GDM1 (cell line): ENCODE results near the gene PRR7.
A peak's percentile ranks its signal among the peaks of the same experiment; 100 is the strongest.
"Not testable (repeated sequence)": the region's sequence is repeated elsewhere in the genome, so short reads cannot be mapped to it uniquely, and the experiment has no call there.

Experiments
- DNase-seq: peaks from one replicate; lab custom pipeline; 2025; lab: John Stamatoyannopoulos, UW

PRR7 gene

DNA sequence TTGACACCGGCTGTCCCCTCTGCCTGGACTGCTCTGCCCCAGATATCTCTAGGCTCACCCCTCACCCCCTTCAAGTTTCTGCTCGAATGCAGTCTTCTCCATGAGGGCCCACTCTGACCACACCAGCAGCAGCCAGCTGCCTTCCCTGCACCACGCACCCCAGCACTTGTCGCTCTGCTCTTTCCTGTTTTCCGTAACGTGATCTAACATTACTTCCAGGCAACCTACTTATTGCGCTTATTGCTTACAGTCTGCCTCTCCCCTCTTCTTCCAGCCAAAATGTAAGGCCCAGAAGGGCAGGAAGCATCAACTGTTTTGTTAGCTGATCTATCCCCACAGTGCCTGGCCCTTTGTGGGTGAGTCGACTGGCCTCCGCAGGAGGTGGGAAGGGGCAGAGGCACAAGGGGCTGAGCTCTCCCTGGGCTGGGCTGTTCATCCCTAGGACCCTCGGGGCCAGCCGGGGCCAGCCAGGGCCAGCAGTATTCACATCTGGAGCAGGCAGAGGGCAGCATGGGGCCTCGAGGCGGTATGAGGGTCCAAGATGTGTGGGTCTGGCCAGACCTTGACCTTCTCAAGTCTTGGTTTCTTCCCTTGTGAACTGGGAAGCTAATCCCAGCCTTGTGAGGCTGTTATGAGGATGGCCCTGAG is 38.4 kb downstream of the PRR7 start:
- DNase-seq = no peak

DNA sequence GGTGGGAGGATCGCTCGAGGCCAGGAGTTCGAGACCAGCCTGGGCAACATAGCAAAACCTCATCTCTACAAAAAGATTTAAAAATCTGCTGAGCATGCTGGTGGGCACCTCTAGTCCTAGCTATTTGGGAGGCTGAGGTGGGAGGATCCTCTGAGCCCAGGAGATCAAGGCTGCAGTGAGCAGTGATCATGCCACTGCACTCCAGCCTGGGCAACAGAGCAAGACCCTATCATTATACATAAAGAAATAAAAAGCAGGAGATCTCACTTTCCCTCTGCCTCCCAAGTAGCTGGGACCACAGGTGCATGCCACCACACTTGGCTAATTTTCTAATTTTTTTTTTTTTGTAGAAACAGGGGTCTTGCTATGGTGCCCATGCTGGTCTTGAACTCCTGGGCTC is 39.1 kb downstream of the PRR7 start:
- not testable (repeated sequence) for DNase-seq

DNA sequence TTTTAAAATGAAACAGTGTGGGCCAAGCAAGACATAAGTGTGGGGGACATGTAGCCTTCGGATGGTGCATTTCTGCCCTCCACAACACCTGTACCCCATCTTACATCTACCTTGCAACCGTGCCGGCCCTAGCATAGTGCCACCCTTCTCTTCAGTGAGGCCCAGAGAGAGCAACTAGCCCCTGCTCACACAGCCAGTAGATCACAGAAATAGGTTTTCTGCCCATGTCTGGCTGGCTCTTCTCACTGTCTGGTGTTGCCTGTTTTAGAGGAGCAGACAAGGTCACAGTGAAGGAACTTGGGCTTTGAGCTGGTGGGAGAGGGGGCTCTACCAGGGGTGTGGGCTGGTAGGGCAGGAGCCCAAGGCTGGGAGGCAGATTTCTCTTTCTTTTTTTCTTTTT is 39.6 kb downstream of the PRR7 start:
- DNase-seq = no peak

DNA sequence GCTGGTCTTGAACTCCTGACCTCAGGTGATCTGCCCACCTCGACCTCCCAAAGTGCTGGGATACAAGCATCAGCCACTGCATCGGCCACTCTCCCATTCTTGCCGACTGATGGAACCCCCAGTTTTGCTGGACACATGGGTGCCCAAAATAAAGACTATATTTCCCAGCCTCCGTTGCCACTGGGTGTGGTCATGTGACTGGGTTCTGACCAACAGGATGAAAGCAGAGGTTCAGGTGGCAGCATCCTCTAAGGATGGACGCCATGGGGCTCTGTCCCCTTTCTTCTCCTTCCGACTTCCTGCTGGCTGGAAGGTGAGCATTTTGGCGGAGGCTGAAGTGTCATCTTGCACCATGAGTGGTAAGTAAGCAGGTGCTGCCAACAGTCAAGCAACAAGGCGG is 40.5 kb downstream of the PRR7 start:
- no peak for DNase-seq

DNA sequence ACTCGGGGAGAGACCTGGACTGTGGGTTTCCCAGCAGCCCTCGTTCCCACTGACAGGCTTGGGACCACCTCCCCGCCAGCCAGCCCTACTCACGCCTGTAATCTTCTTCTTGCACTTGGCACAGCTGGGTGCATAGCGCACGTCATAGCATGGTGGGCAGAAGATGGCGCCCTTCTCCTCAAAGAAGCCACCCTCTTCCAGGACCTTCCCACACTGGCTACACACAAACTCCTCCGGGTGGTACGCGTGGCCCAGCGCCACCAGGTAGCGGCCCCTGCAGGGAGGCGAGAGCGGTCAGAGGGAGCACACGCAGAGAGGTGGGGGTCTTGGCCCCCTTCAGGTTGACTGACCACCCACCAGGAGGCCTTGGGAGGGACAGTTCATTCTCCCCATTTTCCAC is 41.4 kb downstream of the PRR7 start:
- DNase-seq = no peak

DNA sequence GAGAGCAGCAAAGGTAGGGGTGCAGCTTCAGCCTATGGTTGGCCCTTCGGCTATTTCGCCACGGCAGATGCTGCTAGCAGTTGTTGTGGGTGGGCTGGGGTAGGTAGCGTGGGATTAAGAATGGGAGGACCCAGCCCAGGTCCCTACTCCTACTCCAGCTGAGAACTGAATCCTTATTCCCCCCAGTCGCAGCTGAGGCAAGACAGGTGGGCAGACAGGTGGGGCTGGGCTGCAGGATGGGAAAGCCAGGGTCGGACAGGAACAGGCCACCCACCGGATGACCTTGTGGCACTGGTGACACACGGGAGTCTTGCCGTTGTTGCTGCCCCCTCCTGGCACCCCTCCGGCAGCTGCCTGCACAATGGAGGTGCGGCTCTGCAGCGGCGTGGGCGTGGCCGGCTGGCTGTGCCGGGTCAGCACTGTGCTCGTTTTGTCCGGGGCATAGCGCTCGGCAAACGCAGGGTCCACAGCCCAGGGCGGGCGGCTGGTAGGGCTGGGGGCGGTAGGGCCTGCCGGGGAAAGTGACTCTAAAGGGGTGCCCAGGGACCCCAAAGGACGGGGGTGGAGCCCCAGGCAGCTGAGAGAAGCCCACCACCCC is 42.6 kb downstream of the PRR7 start:
- DNase-seq = no peak

DNA sequence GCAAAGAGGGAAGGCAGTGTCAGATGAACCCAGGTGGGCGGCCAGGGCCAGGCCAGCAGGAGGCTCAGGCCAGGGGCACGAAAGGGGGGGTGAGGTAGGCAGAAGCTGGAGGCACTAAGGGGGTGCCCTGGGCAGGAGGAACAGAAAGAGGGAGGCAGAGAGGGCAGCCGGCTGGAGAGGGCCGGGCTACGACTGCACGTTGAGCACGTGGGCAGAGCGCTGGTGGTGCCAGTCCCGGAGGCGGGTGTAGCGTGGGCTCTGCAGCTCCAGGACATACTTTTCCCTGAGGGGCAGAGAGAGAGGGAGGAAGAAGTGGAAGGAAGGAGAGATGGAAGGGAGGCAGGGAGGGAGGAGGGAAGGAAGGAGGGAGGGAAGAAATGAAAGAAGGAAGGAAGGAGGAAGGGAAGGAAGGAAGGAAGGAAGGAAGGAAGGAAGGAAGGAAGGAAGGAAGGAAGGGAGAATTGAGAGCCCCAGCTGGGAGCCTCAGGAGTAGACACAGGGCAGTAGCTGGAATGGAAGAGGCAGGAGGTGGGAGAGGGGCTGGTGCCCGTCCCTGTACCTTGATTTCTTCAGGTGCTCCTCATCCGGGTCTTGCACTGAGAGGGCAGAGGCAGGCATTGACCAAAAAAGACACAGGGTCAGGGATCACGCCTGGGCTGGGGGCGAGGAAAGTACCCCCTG is 43.8 kb downstream of the PRR7 start:
- DNase-seq = no peak

DNA sequence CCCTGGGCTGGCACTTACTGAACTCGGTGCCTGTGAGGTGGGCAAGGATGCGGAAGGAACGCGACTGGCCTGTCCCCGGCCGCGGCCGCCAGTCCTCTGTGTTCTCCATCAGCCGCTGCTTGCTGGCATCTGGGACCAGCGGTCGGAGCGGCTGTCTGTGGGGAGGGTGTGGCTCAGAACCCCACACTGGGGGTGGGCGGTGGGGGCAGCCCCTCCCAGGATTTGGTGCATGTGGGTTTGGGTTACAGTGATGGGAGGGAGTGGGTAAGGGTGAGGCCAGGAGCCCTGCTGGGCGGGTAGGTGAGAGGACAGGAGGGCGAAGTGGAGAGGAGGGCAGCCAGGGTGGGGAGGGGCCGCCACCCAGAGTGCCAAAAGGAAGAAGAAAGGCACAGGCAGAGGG is 44.4 kb downstream of the PRR7 start:
- DNase-seq = no peak

DNA sequence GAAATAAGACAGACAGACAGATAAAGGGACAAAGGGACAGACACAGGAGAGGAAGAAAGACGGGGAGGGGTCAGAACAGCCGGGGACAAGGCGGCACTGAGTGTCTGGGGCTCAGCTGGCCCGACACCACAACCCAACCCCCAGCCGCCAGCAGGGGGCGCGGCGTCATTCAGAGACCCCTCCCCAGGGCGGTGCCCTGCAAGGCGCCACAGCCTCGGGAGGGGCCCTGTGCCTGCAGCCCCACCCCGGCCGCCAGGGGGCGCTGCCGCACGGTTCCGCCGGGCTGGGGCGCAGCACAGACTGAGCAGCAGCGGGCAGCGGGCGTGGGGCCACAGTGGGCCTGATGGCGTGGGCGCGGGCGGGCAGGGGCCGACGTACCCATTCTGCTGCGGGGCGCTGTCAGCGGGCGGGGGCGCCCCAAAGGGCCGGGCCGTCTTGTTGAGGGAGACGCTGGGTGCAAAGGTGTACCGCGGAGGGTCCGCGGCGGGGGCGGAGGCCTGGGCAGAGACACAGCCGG is 44.9 kb downstream of the PRR7 start:
- DNase-seq = no peak

DNA sequence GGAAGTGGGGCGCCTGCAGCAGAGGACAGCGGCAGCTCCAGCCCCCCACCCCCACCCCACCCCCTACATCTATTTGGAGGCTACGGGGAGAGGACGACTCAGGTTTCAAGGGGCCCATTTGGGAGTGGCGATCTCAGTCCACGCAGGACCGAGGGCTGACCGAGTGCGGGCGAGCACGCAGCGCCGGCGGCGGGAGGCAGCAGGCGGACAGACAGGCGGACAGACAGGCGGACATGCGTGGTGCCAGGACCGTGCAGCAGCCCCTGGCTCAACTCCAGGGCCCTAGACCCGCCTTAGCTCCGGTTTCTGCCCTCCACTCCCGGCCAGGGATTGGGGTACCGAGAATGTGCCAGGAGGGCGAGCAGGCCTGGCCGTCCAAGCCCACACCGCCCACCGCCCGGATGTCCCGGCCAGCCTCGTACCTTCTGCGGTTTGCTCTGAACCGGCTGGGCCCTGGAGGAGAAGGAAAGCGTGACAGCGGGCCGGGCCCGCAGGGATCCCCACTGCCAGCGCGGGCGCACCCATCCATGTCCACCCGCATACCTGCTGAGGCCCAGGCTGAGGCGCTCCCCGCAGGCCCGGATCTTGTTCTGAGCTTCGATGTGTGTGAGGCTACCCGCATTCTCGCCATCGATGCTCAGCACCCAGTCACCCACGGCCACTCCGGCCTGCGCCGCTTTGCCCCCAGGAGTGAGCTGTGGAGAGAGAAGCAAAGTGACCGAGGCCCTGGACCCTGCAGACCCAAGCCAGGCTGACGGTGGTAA is 45.6 kb downstream of the PRR7 start:
- DNase-seq = no peak

DNA sequence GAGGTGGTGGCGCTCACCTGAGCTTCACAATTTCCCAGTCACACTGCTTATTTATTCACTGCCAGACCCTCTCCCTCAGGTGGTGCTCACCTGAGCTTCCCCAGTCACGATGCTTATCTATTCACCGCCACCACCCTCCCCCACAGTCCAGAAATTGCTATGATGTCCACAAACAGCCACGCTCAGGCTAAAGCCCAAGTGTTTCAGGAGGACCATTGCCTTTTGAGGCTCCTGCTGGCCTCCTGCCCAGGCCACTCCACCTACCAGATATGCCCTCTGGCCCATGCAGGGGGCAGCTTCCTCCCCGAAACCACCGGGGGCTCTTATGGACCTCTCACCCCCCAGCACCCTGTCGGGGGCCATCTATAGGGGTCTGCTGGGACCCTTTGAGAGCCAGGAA is 46.2 kb downstream of the PRR7 start:
- DNase-seq = no peak

DNA sequence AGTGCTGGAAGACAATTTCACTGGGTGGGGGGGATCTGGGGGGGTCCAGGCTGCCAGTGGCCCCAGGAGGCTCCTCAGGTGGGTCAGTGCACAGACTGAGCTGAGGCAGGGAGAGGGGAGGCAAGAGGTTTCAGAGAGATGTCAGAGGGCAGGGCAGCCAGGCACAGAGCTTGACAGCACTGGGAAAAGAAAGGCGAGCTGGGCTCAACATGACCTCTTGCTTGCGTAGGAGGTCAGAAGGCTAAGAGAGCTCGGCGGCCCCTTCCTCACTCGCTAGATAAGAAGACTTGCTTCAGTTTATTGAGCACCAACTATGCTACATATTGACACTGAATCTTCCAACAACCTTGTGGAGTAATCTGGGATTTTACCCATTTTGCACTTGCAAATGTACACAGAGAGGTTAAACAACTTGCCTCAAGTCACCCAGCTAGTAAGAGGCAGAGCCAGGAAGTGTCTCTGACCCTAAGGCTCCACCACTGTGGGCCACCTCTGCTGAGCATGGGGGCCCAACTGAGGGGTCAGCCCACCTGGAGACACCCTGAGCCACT is 47.3 kb downstream of the PRR7 start:
- DNase-seq = no peak

DNA sequence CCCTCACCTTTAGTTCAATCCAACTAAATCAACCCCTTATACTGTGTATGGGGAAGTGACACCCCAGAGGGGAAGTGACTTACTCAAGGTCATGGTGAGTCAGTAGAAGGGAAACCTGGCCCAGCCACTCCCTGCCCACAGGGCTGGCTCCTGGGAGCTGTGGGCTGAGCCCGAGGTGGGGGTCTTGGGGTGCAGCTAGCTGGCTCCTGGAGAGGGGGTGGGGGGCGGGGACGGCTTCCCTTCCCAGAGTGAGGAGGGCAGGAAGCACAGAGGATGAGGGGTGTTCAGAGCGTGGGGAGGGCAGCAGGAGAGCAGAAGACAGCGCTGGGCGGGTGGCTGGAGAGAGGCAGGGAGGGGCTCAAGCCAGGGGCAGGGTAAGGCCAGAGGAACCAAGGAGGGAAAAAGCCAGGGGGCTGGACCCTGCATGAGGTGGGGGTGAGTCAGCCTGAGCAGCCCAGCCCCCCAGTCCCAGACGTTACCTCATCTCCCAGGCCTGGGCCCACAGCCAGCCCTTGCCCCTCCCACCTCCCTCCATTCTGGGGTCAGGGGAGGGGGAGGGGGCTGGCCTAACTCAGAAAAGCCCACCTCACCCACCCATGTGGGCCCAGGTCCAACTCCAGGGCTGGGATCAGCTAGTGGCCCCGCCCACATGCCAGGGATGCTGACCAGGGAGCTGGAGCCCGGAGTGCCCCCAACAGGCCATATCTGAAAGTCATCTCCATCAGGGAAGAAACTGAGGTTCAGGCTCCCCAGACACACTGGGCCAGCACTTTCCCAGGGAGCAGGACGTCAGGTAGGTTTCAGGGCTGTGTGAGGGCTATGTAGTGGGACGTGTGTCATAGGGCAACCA is 48.0 kb downstream of the PRR7 start:
- peak; percentile 65 for DNase-seq

DNA sequence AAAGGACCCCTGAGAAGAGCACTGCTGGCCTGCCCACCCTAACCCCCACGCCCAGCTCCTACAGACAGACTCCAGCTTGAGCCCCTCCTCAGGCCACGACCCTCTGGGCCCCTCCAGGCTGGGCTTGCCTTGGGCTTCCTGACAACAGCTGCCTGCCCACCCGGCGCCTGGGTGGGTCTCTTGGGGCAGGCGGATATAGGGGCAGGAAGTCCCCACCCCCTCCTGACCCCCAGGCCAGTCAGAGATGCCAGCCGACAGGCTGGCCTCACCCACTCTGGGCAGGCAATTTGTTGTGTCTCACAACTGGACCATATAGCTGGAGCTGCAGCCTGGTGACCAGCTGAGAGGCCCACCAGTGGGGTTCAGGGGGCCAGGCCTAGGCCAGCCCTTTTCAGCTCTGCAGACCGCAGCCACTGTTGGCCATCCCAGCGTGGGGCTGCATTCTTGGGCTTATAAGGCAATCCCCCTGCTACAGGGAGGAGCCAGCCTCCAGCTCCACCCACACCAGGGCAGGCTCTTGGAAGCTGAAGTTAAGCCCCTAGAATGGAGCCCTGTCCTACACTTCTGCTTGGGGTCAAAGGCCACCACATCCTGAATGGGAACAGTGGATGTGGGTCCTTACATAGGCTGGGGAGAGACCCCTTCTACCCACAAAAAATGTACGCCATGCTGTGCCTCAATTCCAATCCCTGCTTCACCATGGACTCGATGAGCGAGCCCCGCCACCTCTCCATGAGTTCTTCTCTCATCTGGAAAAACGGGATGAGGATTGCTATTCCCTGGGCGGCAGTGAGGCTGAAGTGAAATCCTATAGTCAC is 48.8 kb downstream of the PRR7 start:
- DNase-seq = peak; percentile 42

DNA sequence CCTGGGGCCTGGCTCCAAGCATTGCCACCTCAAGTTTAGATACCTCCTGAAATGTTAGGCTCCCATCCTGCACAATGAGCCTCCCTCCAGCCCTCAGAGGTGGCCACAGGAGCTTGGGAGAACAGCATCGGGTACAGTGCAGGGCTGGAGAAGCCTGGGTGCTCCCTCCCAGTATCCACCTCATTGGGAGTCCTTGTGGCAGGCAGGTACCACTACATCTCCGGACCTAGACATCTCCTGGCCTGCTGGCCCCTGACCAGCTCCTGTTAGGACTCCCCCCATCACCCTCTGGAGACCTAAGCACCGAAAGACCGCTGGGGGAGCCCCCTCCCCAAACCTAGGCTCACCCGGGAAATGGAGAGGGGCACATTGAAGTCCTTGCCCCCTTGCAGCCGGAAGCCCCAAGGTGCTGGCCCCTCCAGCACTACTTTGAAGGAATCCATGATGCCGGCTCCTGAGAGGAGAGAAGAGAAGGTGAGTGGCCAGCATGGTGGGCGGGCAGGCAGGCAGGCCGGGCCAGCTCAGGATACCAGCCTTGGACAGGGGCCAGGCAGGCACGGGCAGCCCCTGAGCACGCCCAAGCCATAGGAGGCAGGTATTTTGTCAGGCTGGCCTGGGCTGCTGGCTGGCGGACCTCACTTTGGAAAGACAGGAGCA is 49.6 kb downstream of the PRR7 start:
- DNase-seq = no peak

DNA sequence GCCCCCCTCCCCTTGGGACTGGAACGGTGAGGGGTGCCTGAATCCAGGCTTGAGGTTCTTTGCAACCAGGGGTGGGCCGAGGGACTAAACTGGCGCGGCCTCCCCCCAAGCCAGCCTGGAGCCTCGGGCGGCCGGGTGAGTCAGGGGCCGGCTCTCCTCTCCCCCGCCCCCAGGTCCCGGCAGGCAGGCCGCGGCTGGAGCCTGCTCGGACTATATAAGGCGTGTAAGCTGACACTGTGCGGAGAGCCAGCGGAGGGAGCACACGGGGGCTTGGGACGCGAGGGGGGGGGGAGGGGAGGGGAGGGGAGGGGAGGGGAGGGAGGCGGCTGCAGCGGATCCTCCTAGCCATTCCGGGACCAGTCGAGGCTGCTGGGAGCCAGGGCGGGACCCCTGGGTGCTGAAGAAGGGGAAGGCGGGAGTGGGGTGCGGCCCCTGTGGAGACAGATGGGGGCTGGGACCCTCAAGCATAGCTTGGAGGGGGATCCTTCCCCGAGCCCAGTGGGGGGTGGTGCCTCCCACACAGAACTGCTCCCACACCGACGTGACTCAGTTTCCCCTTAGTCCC is 50.2 kb downstream of the PRR7 start:
- DNase-seq = peak; percentile 56

DNA sequence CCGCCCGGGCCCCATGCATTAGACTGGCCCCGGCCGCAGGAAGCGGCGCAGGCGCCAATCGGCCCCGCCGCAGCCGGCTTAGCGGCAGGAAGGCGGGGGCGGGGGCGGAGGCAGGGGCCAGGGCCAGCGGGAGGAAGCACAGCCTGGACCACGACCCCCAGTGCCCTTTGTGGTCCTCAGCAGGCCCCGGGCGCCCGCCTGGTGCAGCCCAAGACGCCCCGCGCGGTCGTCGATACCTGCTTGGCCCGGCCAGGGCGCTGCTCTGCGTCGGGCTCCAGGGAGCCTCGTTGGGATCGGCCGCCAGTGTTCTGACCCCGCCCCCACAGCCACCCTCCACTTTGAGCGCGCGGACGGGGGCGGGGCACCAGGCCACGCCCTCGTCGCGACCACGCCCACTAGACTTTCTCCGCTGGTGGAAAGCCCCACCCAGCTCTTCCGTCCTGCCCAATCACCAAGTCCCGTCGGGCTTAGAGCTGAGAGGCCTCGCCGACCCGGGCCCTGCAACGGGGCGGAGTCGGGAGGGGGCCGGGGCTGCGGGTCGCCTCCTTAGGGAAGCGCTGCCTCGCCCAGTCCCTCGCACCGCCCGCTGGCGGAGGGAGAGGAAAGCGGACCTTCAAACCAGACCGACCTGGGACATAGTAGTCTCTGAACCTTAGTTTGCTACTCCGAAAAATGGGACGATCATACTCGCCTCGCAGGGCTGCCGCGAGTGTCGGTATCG is 50.8 kb downstream of the PRR7 start, which contains the start of gene PDLIM7:
PDLIM7 (minus strand) TSS at position 313 of the 721 bp plus-strand sequence. CDS start 1,092 bp downstream, outside the sequence.
- peak; percentile 96 for DNase-seq

DNA sequence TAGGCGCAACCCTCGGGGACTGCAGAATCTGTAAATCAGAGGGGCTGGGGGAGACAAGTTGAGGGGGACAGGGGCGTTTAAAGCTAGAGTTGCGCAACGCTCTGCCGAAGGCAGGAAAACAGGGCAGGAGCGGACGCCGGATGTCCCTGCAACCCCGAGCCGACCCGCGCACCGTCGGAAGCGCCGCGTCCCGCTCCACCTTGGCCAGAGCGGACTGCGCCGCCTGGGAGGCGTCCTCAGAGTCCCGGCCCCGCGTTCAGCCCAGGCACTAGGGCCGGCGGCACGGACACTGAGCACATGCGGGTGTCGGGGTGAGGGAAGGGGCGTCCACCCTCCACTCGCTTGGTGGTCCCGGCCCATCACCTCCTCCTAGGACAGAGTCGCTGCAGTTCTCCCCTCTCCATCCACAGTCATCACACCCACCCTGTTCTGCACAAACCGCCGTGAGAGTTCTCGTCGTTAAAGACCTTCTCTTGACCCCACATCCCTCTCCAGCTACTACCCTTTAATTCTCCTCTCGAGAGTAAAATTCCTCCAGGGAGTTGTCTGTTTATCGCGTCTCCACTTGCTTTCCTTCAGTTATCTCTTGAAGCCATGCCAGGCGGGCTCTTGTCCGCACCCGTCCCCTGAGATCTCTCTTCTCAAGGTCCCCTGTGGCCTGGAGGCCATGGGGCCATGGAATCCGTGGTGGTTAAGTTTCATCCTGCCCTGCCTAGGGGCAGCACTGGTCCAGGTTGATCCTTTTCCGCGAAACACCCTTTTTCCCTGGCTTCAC is 51.6 kb downstream of the PRR7 start:
- no peak for DNase-seq
